Cortex of kidney (tissue), 1 donor: ENCODE data around the gene SEBOX.

ENCODE experiments used
- DNase-seq: peaks from one replicate; lab custom pipeline; 2025; lab: John Stamatoyannopoulos, UW

The SEBOX gene

GRCh38 chr17:28394337-28395116, 29.5 kb upstream of the SEBOX start:
- DNase-seq, result no peak

GRCh38 chr17:28392491-28392890, 27.5 kb upstream of the SEBOX start:
- no peak for DNase-seq

GRCh38 chr17:28391401-28391800, 26.4 kb upstream of the SEBOX start:
- no peak for DNase-seq

- DNase-seq, result no peak
These were observed 26.0 kb upstream of the SEBOX start for GRCh38 chr17:28390984-28391383.

- no peak for DNase-seq
These were observed 25.6 kb upstream of the SEBOX start for GRCh38 chr17:28390563-28390962.

GRCh38 chr17:28390141-28390540, 25.1 kb upstream of the SEBOX start:
- DNase-seq, result no peak

DNA sequence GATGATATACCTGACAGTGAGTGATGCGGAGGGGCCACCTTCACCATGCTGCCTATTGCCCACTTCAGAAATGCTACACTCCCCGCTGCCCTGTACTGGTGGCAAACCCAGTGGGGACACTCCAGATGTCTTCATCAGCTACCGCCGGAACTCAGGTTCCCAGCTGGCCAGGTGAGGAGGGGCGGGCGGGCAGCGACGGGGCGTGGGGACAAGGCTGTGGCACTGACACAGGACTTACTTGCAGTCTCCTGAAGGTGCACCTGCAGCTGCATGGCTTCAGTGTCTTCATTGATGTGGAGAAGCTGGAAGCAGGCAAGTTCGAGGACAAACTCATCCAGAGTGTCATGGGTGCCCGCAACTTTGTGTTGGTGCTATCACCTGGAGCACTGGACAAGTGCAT, 23.1 kb upstream of the SEBOX start:
- DNase-seq, result no peak

GRCh38 chr17:28386391-28386790, 21.4 kb upstream of the SEBOX start:
- no peak for DNase-seq

- no peak for DNase-seq
These were observed 20.4 kb upstream of the SEBOX start for GRCh38 chr17:28385406-28385805.

DNA sequence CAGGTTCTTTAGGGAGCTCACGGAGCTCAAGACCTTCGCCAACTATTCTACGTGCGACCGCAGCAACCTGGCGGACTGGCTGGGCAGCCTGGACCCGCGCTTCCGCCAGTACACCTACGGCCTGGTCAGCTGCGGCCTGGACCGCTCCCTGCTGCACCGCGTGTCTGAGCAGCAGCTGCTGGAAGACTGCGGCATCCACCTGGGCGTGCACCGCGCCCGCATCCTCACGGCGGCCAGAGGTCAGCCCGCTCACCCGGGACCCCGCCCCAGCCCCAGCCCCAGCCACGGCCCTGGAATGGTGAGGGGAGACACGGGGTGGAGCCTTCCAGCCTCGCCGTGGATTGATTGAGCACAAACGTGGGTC, 20.0 kb upstream of the SEBOX start:
- no peak for DNase-seq

- DNase-seq, result no peak
These were observed 19.5 kb upstream of the SEBOX start for GRCh38 chr17:28384281-28385036.

- DNase-seq, result no peak
These were observed 16.3 kb upstream of the SEBOX start for GRCh38 chr17:28381141-28381825.

DNA sequence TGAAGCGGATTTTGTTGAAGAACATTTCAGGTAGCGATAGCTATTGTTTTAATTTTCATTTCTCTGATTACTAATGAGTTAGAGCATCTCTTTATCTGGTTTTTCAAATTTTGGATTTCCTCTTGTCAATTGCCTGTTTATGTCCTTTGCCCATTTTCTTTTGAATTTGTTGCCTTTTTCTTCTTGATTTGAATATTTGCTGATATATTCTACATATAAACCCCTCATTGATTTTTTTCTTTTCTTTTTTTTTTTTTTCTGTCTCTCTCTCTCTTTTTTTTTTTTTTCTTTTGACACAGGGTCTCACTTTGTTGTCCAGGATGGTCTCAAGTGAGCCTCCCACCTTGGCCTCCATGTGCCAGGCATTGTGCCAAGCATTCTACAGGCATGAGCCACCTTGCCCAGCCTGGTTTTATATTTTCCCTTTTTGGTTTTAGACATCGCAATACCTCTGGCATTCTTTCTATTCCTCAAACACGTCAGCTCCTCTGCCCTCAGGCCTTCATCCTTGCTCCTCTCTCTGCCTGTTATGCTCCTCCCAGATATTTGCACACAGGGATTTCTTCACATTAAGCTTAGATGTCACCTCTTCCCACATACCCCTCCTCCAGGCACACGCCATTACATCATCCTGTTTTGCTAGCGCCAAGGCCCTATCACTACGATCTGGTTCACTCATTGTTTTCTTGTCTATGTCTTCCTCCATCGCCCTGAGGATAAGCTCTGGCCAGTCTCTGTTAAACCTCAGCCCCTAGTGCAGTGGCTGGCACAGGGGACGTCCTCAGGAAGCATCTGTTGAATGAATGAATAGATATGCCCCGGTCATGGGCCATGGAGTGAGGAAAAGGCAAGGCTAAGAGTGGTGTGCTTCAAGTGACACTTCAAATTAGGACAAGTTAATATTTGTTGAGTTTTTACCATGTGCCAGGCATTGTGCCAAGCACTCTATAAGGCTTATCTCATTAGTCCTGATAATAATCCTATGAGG, 15.1 kb upstream of the SEBOX start:
- DNase-seq, result no peak

DNA sequence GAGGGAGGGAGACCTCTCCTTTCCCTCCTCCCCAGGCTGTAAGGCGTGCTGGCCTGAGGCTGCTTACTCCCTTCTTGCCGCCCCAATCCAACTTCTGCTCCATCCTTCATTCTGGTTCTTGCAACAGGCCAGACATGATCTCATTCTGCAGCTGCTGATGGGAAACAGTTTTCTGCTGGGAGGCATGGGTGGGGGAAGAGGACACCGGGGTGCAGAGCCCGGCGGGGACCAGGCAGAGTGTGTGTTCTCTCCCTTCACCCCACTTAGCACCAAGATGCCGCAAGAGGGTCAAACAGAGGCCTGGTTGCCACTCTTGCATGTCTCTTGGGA, 7.9 kb upstream of the SEBOX start:
- no peak for DNase-seq

GRCh38 chr17:28372203-28372944, 7.4 kb upstream of the SEBOX start:
- DNase-seq, result no peak

- DNase-seq, result no peak
These were observed 6.5 kb upstream of the SEBOX start, which contains the start of gene SARM1 for GRCh38 chr17:28371245-28372202. SARM1 (plus strand) TSS chr17:28371694; CDS start chr17:28372033, 339 bp downstream.

GRCh38 chr17:28370744-28371103, 5.7 kb upstream of the SEBOX start:
- no peak for DNase-seq

DNA sequence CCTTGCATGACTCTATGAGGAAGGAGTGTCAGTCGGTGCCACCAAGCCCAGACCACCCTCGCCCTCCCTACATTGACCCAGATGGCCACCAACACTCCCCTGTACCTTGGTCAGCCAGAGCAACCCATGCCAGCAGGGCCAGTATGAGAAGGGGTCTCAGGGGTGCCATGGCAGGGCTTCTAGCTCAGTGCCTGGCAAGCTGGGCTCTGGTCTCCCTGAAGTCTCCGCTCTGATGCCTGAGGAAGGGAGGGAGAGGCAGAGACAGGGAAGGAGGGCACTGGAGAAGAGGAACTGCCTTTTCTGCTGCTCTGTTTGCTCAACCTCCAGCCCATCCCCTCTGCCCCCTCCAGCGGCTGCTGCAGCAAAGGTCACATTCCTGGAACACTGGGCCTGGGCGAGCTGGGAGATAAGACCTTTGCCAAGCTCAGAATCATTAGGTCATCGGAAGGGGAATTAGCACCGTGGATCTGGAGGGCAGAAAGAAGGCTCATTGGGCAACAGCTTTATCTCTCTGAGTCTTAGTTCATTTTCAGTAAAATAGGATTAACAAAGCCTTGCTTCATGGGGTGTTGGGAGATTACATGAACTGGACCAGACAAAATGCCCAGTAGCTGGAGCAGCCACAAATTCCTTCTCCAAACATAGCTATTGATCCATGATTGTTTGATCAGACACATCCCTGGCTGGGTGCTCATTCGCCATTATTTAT, 5.2 kb upstream of the SEBOX start, which contains the start of gene VTN:
Gene VTN (minus strand): TSS at position 273 of the 709 bp plus-strand sequence. CDS start 104 bp downstream, at position 169.
- DNase-seq, result no peak

DNA sequence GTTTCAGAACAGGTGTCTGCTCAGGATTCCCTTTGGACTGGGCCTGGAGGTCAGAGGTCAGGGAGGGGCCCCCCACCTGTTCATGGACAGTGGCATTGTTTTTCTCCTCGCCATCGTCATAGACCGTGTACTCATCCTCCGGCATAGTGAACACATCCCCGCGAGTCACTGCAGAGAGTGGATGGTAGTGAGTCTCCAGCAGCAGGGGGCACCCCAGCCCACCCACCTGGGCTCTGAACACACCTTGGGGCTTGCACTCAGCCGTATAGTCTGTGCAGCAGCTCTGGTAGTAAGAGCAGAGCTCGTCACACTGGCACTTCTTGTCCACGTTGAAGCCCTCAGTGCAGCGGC, 4.7 kb upstream of the SEBOX start:
- no peak for DNase-seq
